Ishikawa (cell line): ENCODE results near the gene C11orf24.

Source experiments
- CEBPB ChIP-seq: IDR thresholded peaks from 2 replicates; pipeline ENCODE4 v1.6.1; 2012
- EGR1 ChIP-seq: IDR thresholded peaks from 2 replicates; pipeline ENCODE4 v1.6.1; 2012

GRCh38 chr11:68296344-68297051, 24.7 kb upstream of the C11orf24 start:
- no peak for TF ChIP-seq CEBPB
- TF ChIP-seq EGR1 = no peak
